ENCODE data around the gene TSTD2.
A peak's percentile ranks its signal among the peaks of the same experiment; 100 is the strongest.

Gene TSTD2

DNA sequence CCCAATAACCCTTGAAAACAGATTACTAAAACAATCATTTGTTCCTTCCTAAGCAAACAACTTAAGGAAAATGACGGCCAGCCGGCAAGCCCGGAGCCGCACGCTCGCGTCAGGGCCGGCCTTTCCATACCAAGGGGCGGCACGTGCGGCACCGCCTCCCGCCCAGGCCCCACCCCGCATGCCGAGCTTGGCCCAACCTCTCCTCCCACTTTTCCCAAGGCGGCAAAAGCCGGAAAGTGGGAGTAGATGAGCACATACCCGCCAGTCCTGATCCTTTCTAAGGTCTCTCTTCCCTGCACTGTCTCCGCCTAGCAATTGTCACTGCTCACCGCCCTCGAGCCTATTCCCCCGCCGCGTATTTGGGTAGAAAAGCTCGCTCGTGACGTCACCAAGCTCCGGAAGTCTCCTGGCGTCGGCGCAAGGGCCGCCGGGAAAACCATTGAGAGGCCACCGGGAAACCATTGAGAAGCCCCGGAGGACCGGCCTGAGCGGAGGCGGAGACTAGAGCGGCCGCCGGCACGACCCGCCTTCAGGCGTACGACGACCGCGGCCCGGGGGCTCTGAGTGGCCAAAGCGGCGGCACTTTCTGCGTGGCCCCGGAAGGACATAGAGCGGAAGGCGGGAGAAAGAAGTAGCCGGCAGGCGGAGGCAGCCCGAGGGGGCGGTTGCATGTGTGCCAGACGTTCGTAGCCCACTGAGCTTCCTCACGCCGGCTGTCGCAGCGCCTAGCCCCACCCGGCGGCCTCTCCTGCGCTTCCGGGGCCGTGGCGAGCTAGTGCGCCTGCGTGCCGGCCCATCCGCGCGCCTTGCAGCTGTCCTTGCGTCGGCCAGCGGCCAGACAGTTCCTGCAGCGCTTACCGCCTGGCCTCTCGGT, at the start of gene TSTD2, which contains the start of gene NCBP1:
Gene TSTD2 (minus strand): TSS at position 384 of the 874 bp plus-strand sequence. CDS start 5,806 bp downstream, outside the sequence.
Gene NCBP1 (plus strand): TSS at position 837 of the 874 bp plus-strand sequence. CDS start 61 bp downstream, outside the sequence.
- ATAC-seq (peak; percentile 95), DNase-seq (peak; percentile 94)

DNA sequence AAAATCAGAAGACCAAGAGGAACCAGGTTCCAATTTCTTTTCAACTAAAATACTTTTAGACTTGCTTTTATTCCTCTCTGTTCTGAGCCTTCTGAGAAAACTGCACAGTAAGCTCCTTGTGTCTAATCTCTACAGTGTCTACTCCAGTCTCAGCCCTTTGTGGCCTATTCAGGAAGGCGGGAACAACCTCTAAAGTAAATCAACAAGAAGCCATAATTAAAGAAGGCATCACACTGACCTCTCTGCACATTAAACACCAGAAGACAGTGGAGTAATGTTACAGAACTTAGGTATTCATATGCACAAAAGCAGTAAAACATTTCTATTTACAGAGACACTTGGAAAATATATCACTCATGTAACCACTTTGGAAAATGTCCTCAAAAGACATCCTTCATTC, 49.1 kb upstream of the TSTD2 start:
- DNase-seq (no peak), ATAC-seq (no peak)

DNA sequence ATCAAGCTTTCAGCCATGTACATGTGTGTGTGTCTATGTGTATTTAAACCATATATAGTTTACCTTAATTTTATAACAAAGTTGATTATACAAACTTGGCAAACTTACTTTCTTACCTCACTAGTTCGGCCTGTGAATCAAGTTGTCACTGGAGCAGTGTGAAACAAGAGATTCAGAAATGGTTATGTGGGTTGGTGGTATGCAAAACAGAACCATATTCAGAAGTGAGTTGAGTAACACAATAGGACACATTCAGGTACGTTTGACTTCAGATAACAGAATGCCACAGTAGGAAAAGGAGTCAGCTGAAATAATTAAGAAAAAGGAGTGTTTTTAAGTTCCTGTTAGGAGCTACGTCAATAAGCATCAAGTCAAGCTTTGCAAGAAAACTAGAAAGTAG, 42.5 kb upstream of the TSTD2 start:
- ATAC-seq, result peak; percentile 40
- DNase-seq, result no peak

DNA sequence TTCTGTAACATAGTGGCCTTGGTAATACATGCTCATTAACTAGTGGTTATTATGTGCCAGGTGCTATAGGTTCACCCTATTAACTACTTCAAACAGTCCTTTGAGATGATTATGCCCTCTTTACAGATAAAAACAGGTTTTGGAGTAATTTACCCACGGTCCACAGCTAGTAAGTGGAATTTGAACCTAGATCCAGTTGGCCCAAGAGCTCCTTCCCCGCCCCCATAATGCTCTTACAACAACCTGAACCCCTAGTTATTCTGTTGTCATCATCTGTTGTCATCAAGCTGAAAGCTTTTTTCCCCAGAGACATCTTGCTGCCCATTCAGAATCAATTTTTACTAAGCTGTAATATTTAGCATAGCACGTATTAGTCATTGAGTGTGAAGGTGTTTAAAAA, 40.8 kb upstream of the TSTD2 start:
- ATAC-seq, result no peak
- DNase-seq, result no peak

DNA sequence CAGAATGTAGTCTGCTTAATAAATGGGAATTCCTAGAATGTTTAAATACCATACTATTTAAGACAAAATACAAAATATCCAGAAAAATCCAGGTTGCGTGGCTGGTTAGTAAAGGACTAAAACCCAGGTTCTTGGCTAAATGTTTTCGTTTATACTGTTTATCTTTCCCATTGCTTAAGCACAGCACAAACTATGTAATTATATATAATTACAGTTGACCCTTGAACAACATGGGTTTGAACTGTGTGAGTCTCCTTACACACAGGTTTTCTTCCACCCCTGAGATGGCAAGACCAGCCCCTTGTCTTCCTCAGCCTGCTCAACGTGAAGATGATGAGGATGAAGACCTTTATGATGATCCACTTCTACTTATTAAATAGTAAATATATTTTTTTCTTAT, 39.2 kb upstream of the TSTD2 start:
- DNase-seq (no peak), ATAC-seq (no peak)

DNA sequence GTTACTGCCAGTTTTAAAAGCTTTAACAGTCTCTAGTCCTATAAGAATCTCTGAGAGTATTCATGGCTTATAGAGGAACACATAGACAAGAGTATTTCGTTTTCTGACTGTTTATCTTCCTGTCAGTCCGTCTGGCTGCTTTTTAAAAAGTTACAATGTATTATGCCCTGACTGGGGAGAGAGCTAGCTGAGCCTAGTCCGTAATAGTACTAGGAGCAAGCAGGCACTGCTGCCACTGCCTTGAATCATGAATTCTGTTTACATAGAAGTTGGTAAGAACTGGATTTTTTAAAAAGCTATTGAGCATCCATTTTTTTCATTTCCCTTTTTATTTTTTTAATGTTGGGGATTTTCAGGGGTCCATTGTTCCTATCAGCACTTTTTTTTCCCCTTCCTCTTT, 37.4 kb upstream of the TSTD2 start:
- ATAC-seq, result no peak
- DNase-seq, result no peak

DNA sequence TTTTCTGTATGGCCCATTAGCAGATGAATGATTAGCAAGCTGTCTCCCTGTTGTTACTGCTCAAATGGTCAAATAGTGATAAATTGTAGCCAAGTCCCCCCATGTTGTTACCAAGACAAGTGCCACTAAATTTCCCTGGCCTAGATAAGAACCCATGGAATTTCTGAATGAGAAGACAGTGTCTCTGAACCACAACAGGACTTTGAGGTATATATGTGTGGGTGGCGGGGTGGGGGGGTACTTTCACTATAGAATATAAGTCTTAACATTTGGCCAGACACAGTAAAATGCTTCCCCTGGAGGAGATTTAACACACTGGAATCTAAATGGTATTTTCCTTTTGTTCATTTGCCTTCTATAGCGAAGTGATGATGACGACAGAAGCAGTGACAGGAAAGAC, 35.3 kb upstream of the TSTD2 start:
- ATAC-seq (no peak), DNase-seq (peak; percentile 30)

DNA sequence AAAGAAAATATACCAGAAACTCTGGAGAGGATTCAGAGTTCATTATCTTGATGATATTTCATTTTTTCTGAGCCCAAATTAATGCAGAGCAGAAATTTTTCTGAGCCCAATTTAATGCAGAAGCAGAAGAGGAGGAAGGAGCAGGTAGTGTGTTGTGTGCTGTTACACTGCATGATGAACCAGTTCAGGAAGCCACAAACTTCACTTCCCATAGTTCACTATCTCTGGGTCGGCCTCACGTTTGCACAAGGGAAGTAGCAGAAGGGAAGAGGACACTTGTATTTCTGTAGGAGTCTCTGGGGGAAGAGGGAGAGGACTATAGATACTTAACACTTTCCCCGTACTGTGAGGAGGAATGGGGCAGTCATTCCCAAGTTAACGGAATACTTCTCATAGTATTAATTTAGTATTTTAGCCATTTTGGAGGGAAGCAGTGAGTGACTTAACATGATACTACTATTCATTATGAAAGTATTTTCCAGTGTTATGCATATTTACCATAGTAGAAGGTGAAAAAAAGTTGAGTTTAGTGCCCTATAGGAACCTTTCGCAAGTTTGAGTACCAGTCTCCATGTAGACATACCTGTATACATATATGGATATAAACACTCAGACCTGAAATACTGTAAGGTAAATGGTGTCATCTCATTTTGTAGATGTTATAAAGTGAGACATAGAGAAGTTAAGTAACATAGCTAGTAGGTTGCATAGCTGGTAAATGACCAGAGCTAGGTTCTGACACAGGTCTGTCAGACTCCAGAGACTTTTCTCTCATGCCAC, 33.9 kb upstream of the TSTD2 start:
- DNase-seq (no peak), ATAC-seq (no peak)

DNA sequence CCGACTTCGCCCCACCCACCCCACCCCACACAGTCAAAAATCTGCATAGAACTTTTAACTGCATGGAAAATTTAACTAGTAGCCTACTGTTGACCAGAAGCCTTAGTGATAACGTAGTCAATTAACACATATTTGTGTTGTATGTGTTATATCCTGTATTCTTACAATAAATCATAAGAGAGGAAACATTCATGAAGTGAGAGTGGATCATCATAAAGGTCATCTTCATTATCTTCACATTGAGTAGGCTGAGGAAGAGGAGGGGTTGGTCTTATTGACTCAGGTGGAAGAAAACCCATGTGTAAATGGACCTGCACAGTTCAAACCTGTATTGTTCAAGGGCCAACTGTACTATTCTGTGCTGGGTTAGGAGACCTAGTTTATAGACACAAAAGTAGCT, 32.6 kb upstream of the TSTD2 start:
- peak; percentile 80 for ATAC-seq

DNA sequence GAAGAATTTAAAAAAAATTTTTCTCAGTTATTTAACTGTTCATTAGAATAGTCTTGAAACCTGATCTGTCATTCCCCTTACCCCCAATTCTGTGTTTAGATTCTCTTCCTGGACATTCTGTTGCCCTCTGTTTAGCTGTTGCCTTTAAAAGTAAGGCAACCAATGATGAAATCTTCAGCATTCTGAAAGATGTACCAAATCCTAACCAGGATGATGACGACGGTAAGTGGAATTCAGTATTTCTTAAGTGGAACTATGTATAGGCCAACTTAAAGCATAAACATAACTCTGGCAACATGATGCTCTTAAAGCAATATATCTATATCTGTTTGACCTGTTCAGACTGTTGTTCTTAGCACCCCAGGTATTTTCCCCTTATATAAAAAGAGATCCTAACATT, 27.7 kb upstream of the TSTD2 start:
- DNase-seq (no peak), ATAC-seq (no peak)

More for the DNA sequence above, 32.6 kb upstream of the TSTD2 start:
- no peak for DNase-seq

DNA sequence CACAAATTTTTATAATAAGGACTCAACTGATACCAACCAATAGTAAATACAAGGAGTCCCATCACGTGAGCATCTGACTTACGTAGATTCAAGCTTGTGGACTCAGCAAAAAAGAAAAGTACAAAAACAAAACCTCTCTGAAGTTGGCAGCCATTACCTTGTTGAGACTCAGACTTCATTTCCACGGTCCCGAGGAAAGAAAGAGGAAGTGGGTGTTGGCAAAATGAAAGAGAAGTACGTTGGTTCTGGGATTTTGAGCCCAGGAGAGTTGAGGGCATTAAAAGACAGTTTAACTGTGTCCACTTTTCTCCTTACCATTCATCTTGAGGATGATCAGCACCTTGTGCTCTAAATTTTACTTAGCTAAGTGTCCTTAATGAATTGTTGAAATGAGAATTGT, 27.2 kb upstream of the TSTD2 start:
- DNase-seq (no peak), ATAC-seq (no peak)

DNA sequence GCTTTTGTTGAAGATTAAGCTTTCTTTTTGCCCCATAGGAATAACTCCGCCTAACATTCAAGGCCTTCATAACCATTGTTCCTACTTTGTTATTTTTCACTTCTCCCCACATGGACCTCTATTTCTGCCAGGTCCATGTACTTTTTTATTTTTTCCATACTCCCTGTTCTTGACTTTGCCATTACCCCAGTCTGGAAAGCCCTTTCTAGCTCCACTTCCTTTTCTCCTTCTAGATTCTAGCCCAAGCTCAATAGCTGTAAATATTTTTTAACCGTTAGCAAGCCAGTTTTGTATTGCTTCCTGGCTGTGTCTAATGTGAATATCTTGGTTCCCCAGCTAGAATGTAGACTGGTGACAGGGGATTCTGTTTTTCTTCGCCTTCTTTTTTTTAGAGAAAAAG, 26.6 kb upstream of the TSTD2 start:
- no peak for DNase-seq
- no peak for ATAC-seq

DNA sequence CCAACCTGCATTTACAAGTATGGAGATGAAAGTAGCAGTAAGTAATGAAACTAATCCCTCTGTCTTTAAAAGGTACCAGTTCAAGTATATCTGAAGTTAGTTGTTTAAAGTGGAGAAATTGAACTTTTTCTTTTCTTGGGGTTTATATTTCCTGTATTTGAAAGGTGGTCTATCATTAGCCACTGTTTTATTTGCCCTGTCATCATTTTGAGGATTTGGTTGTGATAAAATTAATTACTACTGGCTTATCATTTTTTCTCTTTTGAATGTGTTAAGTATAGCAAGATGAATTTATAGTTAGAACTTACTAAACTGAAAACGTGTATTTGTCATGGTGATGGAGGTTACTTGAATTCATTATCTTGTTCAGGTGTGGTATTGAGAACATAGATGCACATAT, 25.5 kb upstream of the TSTD2 start:
- no peak for DNase-seq
- no peak for ATAC-seq

DNA sequence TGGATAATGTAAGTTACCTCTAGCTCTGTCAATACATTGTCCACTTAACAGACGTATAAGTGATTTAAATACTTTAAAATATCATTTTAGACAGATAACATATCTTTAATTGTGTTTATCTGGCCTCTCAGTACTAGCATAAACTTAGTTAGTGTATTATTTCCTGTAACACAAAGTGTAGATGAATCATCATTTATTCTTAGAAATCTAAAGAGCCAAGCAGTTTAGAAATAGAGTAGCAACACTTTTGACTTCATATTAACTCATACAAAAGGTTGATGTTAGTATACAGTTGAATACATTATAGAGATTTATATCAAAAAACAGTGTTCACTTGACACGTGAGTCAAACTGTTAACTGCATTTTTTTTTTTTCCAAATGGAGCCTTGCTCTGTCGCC, 18.5 kb upstream of the TSTD2 start:
- no peak for DNase-seq
- no peak for ATAC-seq

DNA sequence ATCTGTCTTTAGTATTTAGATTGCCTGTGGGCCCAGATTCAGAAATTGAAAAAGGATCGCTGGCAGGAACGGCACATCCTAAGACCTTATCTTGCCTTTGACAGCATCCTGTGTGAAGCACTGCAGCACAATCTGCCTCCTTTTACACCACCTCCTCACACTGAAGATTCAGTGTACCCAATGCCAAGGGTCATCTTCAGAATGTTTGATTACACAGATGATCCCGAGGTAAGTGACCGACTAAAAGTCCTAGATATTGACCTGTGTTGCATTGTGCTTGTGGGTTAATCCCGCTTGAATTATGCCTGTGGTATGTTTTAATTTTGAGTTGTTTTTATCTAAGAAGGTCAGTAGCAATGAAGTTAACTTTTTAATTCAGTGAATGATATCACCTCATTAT, 14.8 kb upstream of the TSTD2 start:
- DNase-seq, result no peak
- no peak for ATAC-seq

DNA sequence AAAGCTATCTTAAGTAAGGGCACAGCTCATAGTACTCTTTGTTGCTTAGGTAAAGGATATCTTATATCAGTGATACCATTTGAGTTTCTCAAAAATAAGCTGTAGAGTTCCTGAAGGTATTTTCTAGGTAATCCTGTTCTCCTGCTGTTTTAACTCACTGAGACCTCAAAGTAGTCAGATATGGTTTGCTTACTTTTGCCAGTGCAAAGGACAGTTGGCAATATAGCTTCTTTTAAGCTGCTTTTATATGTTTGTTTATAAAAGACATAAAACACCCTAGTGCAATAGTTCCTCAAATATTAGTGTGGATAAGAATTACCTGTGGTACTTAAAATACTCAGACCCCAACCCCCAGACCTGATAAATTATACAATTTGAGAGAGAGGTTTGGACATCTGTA, 12.6 kb upstream of the TSTD2 start:
- DNase-seq (no peak), ATAC-seq (no peak)

DNA sequence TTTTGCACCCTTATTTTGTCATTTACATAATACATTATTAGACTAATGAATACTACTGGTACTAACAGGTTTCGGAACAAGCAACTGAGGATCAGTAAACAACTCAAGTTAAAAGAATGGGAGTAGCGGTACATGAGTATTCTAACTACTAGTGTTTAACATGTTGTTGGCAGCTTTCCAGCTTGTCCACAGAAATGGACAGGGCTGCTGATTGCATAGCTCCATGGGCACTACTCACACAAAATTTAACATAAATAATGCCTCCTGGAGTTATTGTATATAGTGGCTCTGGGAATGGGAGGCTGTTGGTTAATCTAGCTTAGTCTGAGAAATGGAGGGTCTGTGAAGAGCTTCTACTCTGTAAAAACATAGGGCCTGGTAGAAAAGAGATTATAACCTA, 7.2 kb upstream of the TSTD2 start:
- ATAC-seq (no peak), DNase-seq (no peak)

DNA sequence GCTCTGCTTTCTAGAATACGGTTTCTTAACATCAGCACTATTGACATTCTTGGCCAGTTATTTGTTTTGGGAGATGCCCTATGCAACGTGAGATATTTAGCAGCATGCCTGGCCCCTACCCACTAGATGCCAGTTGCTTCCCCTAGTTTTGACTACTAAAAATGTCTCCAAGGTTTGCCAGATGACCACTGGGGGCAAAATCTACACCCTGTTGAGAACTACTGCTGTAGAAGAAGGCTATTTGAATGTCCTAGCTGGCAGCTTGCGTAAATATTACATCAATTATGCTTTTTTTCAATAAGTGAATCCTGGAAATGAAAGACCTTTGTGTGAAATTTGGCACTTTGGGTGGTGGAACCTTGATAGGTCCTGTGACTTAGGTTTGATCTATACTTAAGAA, 5.5 kb upstream of the TSTD2 start:
- ATAC-seq (no peak), DNase-seq (no peak)

DNA sequence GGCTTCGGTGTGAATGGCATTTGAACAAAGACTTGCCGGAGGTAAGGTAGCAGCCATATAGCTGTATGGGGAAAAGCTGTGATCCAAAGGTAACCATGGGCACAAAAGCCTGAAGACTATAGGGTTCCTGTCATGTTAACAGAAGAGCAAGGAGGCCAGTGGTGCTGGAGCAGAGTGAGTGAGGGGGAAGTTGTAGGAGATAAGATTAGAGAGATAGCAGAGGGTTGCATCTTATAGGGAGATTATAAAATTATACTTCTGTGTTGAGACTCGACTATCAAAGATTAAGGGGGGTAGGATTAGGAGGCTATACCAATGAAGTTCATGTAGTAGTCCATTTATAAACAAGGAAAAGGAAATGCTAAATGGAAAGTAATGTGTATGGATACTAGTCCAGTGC, 3.7 kb upstream of the TSTD2 start:
- no peak for ATAC-seq

DNA sequence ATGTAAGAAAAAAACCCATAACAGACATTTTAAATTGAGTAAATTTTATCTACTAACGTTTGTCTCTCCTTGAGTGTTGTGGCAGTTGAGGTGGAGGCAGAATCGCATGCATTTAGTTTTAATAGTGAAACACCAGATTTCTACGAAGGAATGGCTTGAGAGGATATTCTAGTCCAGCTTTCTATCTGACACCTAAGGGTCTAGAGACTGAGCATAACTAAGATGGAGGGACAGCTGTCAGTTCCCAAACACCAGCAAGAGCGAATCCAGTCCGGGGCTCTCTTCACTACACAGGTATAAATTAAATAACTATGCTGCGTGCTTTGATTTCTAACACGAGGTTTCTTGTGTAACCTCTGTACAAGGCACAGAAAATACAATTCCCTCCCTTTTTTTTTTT, 1.9 kb upstream of the TSTD2 start:
- no peak for DNase-seq
- ATAC-seq, result no peak

More for the DNA sequence above, 3.7 kb upstream of the TSTD2 start:
- DNase-seq, result no peak

DNA sequence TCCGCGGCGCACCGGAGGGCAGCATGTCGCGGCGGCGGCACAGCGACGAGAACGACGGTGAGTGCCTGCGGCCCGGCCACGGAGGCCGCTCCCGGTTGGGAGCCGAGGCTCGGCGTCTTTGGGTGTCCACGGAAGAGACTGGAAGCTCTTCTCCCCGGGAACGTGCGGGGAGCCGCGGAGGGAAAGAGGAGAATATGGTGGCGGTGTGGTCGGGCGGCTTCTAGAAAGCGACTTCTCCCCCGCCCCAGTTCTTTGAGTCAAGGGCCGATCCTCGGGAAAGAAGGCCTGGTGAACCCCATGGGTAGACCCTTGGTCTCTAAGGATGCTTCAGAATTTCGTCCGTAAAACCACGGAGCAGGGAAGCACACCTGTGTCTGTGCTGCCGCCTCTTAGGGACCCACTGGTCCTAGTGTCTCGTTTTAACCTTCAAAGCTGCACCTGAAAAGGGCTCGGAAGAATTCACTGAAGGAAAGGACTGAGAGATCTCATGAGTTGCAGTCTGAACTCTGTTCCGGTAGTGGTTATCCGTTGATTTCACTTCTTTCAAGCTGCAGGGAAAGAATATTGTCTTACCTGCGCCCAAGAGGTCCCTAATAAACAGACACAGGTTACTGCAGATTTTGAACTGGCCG, 807 bp upstream of the TSTD2 start:
- DNase-seq (no peak), ATAC-seq (no peak)

DNA sequence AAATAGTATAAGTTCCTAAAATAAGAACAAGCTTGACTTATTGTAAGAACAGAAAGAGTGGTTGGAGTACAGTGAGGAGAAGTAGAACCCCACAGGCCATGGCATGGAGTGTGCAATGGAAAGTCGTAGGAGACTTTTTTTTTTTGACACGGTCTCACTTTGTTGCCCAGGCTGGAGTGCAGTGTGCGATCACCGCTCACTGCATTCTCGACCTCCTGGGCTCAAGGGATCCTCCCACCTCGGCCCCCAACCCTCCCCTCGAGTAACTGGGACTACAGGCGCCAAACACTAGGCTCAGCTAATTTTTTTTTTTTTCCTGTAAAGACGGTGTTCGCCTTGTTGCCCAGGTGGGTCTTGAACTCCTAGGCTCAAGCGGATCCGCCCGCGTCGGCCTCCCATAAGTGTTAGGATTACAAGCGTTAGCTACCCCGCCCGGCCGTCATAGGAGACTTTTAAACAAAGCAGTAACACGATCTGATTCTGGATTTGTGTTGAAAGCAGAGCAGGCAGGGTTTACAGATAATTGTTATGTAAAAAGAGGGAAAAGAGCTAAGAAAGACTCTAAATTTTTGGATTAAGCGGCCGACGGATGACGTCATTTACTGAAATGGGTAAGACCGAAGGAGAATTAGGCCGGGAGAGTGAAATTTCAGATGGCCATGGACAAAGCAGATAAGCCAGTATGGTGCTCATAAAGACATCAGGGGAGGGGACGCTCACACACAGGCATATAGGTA, 752 bp downstream of the TSTD2 start:
- peak; percentile 1 for ATAC-seq
- peak; percentile 34 for DNase-seq

All from stimulated activated naive CD8-positive, alpha-beta T cell treated with anti-CD3 and anti-CD28 coated beads, Interleukin-15, Interleukin-2, amounts not matched to agents 100 U/mL and 50 U/mL, for 24 hours (primary cell).